SK-N-MC (cell line): ENCODE results near the gene SPATA31D1.

Experiments used
- EZH2 ChIP-seq: fragments of 200-600 bp; sonication (generic); IDR thresholded peaks from one replicate; pipeline ENCODE4 v1.6.1; 2017; ENCODE audit warnings: antibody characterized with exemption
- POLR2AphosphoS5 ChIP-seq: IDR thresholded peaks from 2 replicates; pipeline ENCODE4 v1.6.1; 2012; ENCODE audit warnings: mild to moderate bottlenecking, low read depth, low read length, borderline replicate concordance

- no peak for TF ChIP-seq EZH2
- TF ChIP-seq POLR2AphosphoS5, result no peak
These were observed 22.1 kb downstream of the SPATA31D1 start for GRCh38 chr9:82010711-82011110.
